Tracheal epithelial cell (primary cell): ENCODE data around the gene RGPD4. TPM values are rescaled to one million over a fixed set of nuclear protein-coding genes. Genes with fewer than 3 reads are reported as not detected.

ENCODE experiments used
- total RNA-seq: library from RNA; depleted of rRNA; stranded (reverse); fragments of >200 nt; gene quantifications from 2 replicates; pipeline ENCODE4 v1.2.1, GENCODE V29; 2014

Gene RGPD4
- not detected in 2 replicates for total RNA-seq

DNA sequence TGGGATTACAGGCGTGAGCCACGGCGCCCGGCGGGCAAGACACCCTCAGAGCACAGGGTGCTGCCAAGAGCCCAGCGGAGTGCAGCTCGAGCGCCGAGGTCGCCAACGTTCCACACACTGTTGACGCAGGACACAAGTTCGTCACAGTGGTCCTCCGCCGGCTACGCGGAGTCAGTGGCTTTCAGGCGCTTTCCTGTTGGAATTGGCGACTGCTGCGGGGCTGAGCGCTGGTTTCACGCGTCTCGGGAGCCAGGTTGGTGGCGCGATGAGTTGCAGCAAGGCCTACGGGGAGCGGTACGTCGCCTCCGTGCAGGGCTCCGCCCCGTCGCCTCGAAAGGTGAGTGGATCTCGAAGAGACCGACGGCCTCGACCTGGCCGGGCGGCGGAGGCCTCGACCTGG lies at the start of gene RGPD4:
Gene RGPD4, plus strand, starts transcription at position 144 of the 400 bp plus-strand sequence. Its CDS starts 122 bp downstream, at position 266.

Other genes starting within 250 kb of the RGPD4 start
- not detected in 2 replicates for gene SLC5A7, start 159.6 kb downstream of the RGPD4 start, total RNA-seq